Muscle layer of colon (tissue), 2 donors: ENCODE measurements around the gene MFAP2.

Experiments
- H3K27ac ChIP-seq: one replicate; pipeline ENCODE4 v1.7.0; 2013; ENCODE audit warnings: low read depth, mild to moderate bottlenecking, low read length, moderate library complexity
- H3K27me3 ChIP-seq, 2 donors: one replicate each; pipeline ENCODE4 v1.7.0; 2013; ENCODE audit warnings: low read length in 2 of 2, mild to moderate bottlenecking in 2 of 2; ENCODE audit not compliant: insufficient read depth in 2 of 2, control insufficient read depth in 1 of 2
- H3K36me3 ChIP-seq: one replicate; pipeline ENCODE4 v1.7.0; 2013; ENCODE audit warnings: mild to moderate bottlenecking, low read length; ENCODE audit not compliant: insufficient read depth
- H3K4me1 ChIP-seq: one replicate; pipeline ENCODE4 v1.7.0; 2013; ENCODE audit warnings: mild to moderate bottlenecking, low read length; ENCODE audit not compliant: insufficient read depth
- H3K4me3 ChIP-seq, 2 donors: one replicate each; pipeline ENCODE4 v1.7.0; 2013; ENCODE audit warnings: low read length in 2 of 2, low read depth in 1 of 2, mild to moderate bottlenecking in 1 of 2, moderate library complexity in 1 of 2
- H3K9ac ChIP-seq: one replicate; pipeline ENCODE4 v1.7.0; 2013; ENCODE audit warnings: low read length
- H3K9me3 ChIP-seq: one replicate; pipeline ENCODE4 v1.7.0; 2013; ENCODE audit warnings: mild to moderate bottlenecking, low read length
- donor health status: abdominal sarcoma.
- donor health status: Adenocarcinoma of cecum.

The MFAP2 gene

DNA sequence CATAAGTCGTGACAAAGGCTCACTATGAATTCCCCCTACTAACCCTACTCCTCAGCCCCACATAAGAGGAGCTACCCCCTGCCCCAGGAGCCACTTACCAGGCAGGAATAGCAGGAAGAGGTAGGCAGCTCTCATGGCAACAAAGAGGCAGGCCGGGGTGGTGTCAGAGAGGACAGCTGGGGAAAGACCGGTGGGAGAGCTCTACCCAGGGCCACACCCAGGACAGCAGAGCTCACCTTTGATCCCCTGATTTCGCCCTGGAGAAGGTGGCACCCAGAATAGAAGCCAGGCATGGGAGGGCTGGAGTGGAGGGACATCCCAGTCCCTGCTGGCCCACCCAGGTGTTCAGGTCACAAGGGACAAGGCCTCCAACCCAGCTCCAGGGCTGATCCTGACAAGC, 2.3 kb downstream of the MFAP2 start:
- H3K4me3 ChIP-seq: no peak overlapping the region
- H3K27ac ChIP-seq: no peak overlapping the region
- H3K9me3 ChIP-seq: no peaks in the 10 kb centered on the region
- peaks cover 9% of the 10 kb centered on the region for H3K4me1 ChIP-seq
- H3K9ac ChIP-seq: no peak overlapping the region
- peaks cover 0 to 10% of the 10 kb centered on the region in 2 donors for H3K27me3 ChIP-seq
- H3K36me3 ChIP-seq: no peaks in the 10 kb centered on the region

DNA sequence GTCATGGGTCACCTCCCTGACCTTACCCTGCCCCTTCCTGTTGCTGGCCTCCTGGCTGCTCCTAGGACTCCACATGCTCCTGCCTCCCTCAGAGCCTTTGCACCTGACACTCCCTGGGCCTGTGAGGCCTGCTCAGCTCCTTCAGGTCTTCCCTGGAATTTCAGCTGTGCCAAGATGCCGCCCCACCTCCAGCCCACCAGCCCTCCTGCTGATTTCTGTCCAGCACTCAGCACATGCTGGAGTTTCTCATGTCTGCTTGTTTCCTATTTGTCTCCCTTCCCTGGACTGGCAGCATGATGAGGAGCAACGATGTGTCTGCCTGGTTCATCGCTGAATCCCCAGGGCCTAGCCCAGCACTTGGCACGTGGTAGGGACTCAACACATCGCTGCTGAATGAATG, 3.0 kb downstream of the MFAP2 start:
- H3K27ac ChIP-seq: no peak overlapping the region
- H3K9ac ChIP-seq: no peak overlapping the region
- no peaks in the 10 kb centered on the region for H3K36me3 ChIP-seq
- no peaks in the 10 kb centered on the region for H3K9me3 ChIP-seq
- no peak overlapping the region for H3K4me3 ChIP-seq
- H3K27me3 ChIP-seq: peaks cover 0 to 10% of the 10 kb centered on the region in 2 donors
- H3K4me1 ChIP-seq: peaks cover 12% of the 10 kb centered on the region

DNA sequence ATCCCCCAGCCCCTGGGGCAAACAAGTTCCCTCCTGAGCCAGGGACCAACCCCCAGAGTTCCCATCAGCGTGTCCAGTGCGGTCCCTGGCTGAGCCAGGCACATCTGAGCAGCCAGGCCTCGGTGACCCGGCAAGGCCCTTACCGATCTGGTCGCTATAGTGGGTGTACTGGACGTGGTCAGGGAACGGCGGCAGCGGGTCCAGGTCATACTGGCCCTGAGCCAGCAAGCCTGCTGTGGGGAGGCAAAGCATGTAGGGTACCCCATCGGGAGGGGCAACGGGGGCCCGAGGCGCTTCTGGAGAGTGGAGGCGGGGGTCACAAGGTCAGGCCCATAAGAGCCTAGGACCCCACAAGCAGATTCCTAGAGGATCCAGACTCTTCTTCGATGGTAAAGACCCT, 3.5 kb downstream of the MFAP2 start:
- Histone ChIP-seq H3K9me3 (no peaks in the 10 kb centered on the region), H3K27ac (no peak overlapping the region)

DNA sequence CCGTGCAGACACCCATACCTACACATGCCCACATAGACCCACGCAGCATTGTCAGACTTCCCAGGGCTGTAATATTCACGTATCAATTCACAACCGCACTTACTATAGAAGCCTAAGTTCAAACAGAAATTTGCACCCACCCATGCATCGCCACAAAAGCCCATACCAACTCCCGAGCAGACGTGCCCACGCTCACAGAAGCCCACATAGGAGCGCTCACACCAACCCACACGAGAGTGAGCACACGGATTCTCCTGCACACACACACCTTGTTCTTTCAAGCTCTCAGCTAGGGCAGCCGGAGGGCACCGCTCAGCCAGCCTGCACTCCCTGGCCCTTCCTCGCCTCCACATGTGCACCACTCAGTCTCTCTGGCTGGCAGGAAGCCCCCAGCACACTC, 4.6 kb downstream of the MFAP2 start:
- Histone ChIP-seq H3K9me3 (no peaks in the 10 kb centered on the region), H3K27me3 (peaks cover 0 to 10% of the 10 kb centered on the region in 2 donors), H3K4me3 (no peak overlapping the region), H3K36me3 (no peaks in the 10 kb centered on the region), H3K27ac (no peak overlapping the region), H3K9ac (no peak overlapping the region), H3K4me1 (peaks cover 20% of the 10 kb centered on the region)

More for the DNA sequence above, 3.5 kb downstream of the MFAP2 start:
- no peak overlapping the region for H3K9ac ChIP-seq
- H3K27me3 ChIP-seq: peaks cover 0 to 10% of the 10 kb centered on the region in 2 donors
- peaks cover 16% of the 10 kb centered on the region for H3K4me1 ChIP-seq
- no peak overlapping the region for H3K4me3 ChIP-seq
- H3K36me3 ChIP-seq: no peaks in the 10 kb centered on the region

DNA sequence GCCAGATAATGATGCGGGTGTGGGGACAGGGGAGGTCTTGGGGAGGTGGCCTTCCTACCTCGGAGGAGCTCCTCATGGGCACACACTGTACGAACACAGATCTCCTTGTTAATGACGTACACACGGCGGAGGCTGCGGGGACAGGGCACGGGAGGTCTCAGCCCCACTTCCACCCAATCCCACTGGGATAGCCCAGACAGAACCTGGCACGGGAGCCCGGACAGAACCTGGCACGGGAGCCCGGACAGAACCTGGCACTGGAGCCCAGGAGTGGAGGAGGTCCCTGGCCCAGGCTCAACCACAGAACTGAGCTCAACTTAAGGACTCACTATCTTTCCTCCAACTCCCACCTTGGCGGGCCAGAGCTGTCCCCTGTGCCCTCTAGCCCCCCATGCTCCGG, 5.2 kb downstream of the MFAP2 start:
- no peak overlapping the region for H3K4me3 ChIP-seq
- no peaks in the 10 kb centered on the region for H3K36me3 ChIP-seq
- peaks cover 20% of the 10 kb centered on the region for H3K4me1 ChIP-seq
- H3K9me3 ChIP-seq: no peaks in the 10 kb centered on the region
- no peak overlapping the region for H3K9ac ChIP-seq
- peaks cover 0 to 6% of the 10 kb centered on the region in 2 donors for H3K27me3 ChIP-seq
- no peak overlapping the region for H3K27ac ChIP-seq

DNA sequence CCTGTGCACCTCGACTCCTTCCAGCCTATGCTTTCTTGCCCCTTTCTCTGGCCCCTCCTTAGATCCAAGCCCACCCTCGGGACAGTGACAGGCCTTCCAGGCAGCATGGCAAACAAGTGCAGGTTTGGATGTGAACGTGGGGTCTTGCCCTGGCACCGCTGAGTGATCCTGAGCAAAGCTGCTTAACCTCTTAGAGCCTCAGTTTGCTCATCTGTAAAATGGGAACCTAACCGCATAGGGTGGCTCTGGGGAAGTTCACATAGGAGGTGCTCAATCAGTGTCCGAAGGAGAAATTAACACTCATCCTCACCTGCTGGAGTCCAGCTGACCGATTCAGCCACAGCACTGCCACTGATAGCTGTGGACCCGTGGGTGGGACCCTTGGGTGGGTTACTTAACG, 7.2 kb downstream of the MFAP2 start:
- peaks cover 7% of the 10 kb centered on the region for H3K36me3 ChIP-seq
- H3K4me3 ChIP-seq: no peak overlapping the region
- H3K9me3 ChIP-seq: no peaks in the 10 kb centered on the region
- no peak overlapping the region for H3K27ac ChIP-seq
- peaks cover 15% of the 10 kb centered on the region for H3K4me1 ChIP-seq
- H3K9ac ChIP-seq: no peak overlapping the region
- no peaks in the 10 kb centered on the region for H3K27me3 ChIP-seq

DNA sequence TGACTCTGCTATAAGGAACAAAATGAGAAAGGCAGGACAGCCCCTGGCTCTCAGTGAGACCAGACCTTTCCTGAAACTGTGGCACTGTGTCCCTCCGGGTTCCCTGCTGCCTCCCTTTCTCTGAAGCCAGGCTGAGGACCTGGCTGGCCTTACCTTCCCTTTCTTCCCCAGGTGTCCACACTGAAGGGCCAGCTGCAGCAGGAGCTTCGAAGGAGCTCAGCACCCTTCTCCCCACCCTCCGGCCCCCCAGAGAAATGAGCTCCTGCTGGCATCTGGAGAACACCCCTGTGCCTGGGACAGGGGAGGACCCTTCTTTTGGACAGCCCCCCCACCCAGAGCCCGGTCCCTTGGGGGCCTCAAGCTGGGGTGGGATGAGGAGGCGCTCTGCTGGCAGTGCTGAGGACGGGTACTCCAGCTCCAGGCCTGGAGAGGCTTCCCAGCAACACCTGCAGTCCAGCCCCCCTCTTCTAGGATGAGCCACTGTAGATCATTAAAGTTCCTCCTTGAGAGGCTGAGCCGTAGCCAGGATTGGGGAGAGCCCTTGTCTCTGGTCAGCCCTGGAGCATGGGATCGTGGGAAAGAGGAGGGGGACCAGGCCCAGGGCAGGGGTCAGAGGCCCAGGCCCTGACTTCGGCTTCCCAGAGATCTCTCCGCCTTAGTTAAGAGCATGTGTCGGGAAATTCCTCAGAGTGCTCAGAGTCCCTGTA, 8.1 kb downstream of the MFAP2 start:
- no peaks in the 10 kb centered on the region for H3K9me3 ChIP-seq
- H3K4me1 ChIP-seq: peaks cover 18% of the 10 kb centered on the region
- H3K9ac ChIP-seq: no peak overlapping the region
- no peaks in the 10 kb centered on the region for H3K27me3 ChIP-seq
- peaks cover 14% of the 10 kb centered on the region for H3K36me3 ChIP-seq
- H3K4me3 ChIP-seq: no peak overlapping the region
- H3K27ac ChIP-seq: no peak overlapping the region

DNA sequence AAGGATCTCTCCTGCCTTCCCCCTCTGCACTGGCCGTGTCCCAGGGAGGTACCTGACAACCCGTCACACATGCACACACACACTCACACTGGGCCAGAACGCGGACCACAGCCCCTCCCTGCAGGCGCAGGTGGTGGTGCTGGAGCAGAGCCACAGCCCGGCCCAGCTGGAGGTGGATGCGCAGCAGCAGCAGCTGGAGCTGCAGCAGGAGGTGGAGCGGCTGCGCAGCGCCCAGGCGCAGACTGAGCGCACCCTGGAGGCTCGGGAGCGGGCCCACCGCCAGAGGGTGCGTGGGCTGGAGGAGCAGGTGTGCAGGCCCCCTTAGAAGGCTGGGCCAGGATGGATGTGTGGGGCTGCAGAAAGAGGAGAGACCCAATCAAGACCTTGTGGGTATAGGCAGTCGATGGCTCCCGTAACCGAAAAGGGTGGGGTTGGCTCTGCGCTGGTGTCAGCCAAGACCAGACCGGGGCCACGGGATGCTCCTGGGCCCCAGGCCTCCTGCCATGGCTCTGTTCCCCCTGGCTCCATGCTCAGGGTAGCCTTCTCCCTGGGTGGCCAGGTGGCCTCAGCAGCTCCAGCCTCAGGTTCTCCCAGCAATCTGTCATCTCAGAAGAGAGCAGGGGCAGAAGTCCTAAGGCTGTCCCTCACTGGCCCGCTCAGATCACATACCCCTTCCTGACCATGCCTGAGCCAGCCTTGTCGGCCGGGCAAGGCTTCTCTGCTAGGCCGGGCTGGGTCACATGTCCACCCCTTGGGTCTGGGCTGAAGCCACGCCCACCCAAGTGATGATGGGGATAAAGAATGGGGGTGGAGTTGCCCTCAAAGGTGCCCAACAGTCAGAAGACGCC, 8.9 kb downstream of the MFAP2 start:
- Histone ChIP-seq H3K9me3 (no peaks in the 10 kb centered on the region), H3K27ac (no peak overlapping the region), H3K9ac (no peak overlapping the region), H3K4me1 (peaks cover 25% of the 10 kb centered on the region), H3K27me3 (no peaks in the 10 kb centered on the region), H3K4me3 (no peak overlapping the region), H3K36me3 (peaks cover 17% of the 10 kb centered on the region)

DNA sequence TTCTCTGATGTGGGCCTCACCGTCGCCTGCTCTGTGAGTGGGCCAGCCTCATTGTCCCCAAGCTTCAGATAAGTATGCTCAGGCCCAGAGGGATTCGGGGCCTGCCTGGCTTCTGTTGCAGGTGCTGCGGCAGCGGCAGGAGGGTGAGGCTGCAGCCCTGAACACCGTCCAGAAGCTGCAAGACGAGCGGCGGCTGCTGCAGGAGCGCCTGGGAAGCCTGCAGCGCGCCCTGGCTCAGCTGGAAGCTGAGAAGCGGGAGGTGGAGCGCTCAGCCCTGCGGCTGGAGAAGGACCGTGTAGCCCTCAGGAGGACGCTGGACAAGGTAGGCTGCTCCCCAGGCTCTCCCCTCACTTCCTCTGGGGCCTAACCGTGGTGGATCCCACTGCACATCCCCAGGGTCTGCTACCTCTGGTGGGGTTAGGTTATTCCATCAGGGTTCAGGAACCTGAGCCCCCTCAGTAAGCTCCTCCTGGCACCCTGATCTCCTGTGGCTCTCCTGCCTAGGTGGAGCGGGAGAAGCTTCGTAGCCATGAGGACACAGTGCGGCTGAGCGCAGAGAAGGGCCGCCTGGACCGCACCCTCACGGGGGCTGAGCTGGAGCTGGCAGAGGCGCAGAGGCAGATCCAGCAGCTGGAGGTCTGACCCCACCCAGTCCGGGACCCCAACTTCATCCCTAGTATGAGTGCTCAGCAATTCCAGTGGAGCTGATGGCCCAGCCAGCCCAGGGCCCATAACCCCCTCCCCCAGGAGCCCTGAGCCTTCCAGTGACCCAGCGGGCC, 10.1 kb downstream of the MFAP2 start:
- Histone ChIP-seq H3K4me3 (no peak overlapping the region), H3K4me1 (peaks cover 23% of the 10 kb centered on the region), H3K36me3 (peaks cover 29% of the 10 kb centered on the region), H3K9ac (no peak overlapping the region), H3K27me3 (no peaks in the 10 kb centered on the region), H3K27ac (no peak overlapping the region), H3K9me3 (no peaks in the 10 kb centered on the region)

DNA sequence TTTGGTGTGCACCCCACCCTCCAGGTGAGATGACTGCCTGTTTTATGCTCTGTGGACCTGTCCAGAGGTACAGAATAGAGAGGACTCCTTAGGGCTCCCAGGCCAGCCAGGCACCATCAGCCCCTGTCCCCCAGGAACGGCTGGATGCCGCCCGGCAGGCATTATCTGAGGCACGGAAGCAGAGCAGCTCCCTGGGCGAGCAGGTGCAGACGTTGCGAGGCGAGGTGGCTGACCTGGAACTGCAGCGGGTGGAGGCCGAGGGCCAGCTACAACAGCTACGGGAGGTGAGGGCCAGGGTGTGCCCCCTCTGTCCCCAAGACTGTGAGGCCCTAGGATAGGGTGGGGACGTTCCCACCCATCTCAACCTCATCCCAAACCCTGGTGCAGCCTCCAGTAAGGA, 10.8 kb downstream of the MFAP2 start:
- H3K27ac ChIP-seq: no peak overlapping the region

DNA sequence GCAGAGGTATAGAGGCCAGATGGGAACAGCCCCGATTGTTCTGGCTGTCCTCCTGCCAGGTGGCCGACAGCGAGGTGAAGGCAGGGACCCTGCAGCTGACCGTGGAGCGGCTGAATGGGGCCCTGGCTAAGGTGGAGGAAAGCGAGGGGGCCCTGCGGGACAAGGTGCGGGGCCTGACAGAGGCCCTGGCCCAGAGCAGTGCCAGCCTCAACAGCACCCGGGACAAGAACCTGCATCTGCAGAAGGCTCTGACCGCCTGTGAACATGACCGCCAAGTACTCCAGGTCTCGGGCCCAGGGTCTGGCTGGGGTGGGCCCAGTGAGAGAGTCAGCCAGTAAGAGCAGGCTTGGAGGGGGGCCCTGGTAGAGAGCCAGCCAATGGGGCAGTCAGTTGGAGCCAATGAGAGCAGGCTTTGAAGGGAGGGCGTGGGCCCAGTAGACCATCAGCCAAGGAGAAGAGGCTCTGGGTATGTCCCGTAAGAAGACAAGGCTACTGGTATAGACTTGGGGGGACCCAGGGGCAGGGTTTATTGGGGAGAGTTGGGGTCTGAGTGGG, 11.3 kb downstream of the MFAP2 start:
- no peaks in the 10 kb centered on the region for H3K27me3 ChIP-seq
- no peak overlapping the region for H3K9ac ChIP-seq
- no peaks in the 10 kb centered on the region for H3K9me3 ChIP-seq
- no peak overlapping the region for H3K27ac ChIP-seq
- H3K4me1 ChIP-seq: peaks cover 23% of the 10 kb centered on the region
- H3K36me3 ChIP-seq: peaks cover 33% of the 10 kb centered on the region
- no peak overlapping the region for H3K4me3 ChIP-seq

More for the DNA sequence above, 10.8 kb downstream of the MFAP2 start:
- peaks cover 33% of the 10 kb centered on the region for H3K36me3 ChIP-seq
- H3K9me3 ChIP-seq: no peaks in the 10 kb centered on the region
- H3K4me1 ChIP-seq: peaks cover 23% of the 10 kb centered on the region
- H3K9ac ChIP-seq: no peak overlapping the region
- no peak overlapping the region for H3K4me3 ChIP-seq
- H3K27me3 ChIP-seq: no peaks in the 10 kb centered on the region
